GM18861 (cell line): ENCODE data around the gene C21orf58.
A peak's percentile ranks its signal among the peaks of the same experiment; 100 is the strongest.
"Not testable (repeated sequence)": the region's sequence is repeated elsewhere in the genome, so short reads cannot be mapped to it uniquely, and the experiment has no call there.

Experiments
- ATAC-seq: cut with Tn5 transposase; IDR thresholded peaks from one replicate; pipeline ENCODE4 v1.9.1; 2021; ENCODE audit not compliant: unreplicated experiment

The C21orf58 gene

GRCh38 chr21:46323710-46324389, at the start of gene C21orf58, which contains the start of gene PCNT:
Gene C21orf58, minus strand, starts transcription at chr21:46323870. Its CDS starts 1,132 bp downstream, at chr21:46322738.
Gene PCNT, plus strand, starts transcription at chr21:46324156. Its CDS starts 73 bp downstream, at chr21:46324229.
- ATAC-seq: peak; percentile 82

- ATAC-seq: not testable (repeated sequence)
Measured at GRCh38 chr21:46372947-46373346, 49.3 kb upstream of the C21orf58 start.

- ATAC-seq: no peak
Measured at GRCh38 chr21:46372014-46372485, 48.4 kb upstream of the C21orf58 start.

- ATAC-seq: no peak
Measured at GRCh38 chr21:46371204-46372013, 47.7 kb upstream of the C21orf58 start.

GRCh38 chr21:46369520-46370235, 46.0 kb upstream of the C21orf58 start:
- ATAC-seq: peak; percentile 32

- peak; percentile 66 for ATAC-seq
Measured at GRCh38 chr21:46368533-46369285, 45.0 kb upstream of the C21orf58 start.

- no peak for ATAC-seq
Measured at GRCh38 chr21:46366966-46367365, 43.3 kb upstream of the C21orf58 start.

- no peak for ATAC-seq
Measured at GRCh38 chr21:46366561-46366960, 42.9 kb upstream of the C21orf58 start.

- ATAC-seq: no peak
Measured at GRCh38 chr21:46366091-46366490, 42.4 kb upstream of the C21orf58 start.

- no peak for ATAC-seq
Measured at GRCh38 chr21:46363698-46364097, 40.0 kb upstream of the C21orf58 start.

GRCh38 chr21:46362946-46363345, 39.3 kb upstream of the C21orf58 start:
- no peak for ATAC-seq

GRCh38 chr21:46361935-46362334, 38.3 kb upstream of the C21orf58 start:
- ATAC-seq: no peak

- no peak for ATAC-seq
Measured at GRCh38 chr21:46361176-46361575, 37.5 kb upstream of the C21orf58 start.

GRCh38 chr21:46357684-46358425, 34.2 kb upstream of the C21orf58 start:
- ATAC-seq: no peak

GRCh38 chr21:46357335-46357604, 33.6 kb upstream of the C21orf58 start:
- no peak for ATAC-seq

- ATAC-seq: no peak
Measured at GRCh38 chr21:46356494-46357334, 33.0 kb upstream of the C21orf58 start.

GRCh38 chr21:46356005-46356338, 32.3 kb upstream of the C21orf58 start:
- ATAC-seq: no peak

GRCh38 chr21:46355161-46356004, 31.7 kb upstream of the C21orf58 start:
- no peak for ATAC-seq

- ATAC-seq: no peak
Measured at GRCh38 chr21:46354518-46354917, 30.8 kb upstream of the C21orf58 start.
